ENCODE results near the gene TMTC2. TPM values are rescaled to one million over a fixed set of nuclear protein-coding genes. Genes with fewer than 3 reads are reported as not detected.
A peak's percentile ranks its signal among the peaks of the same experiment; 100 is the strongest.

TMTC2 gene
- total RNA-seq, 2 donors from 2014 or later: 4.7 to 9.0 TPM

DNA sequence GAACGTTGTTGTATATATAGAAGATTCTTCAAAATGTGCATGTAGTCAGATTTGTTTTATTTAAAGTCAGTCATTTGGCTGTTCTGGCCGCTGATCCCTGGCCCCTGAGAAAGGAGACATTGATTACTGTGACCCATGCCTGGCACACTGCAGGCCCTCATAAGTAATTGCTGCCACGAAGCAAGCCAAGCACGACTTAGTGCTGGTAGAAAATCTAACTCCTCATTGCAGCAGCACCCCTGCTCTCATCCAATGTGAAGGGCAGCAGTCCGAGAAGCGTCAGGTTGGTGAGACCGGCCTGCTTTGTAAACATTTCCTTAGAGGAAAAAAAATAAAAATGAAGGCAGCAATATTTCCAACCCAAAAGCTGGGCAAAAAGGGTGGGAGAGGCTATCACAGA, 22.8 kb upstream of the TMTC2 start:
- DNase-seq: no peak
- Mint-ChIP-seq H3K4me1 (ENCODE audit: low read depth) (no peaks in the 10 kb centered on the region), H3K4me3 (no peak overlapping the region), H3K9me3 (peaks cover 0 to 3% of the 10 kb centered on the region in 2 donors), H3K27ac (no peak overlapping the region), H3K36me3 (ENCODE audit: insufficient read depth in 2 of 2) (no peaks in the 10 kb centered on the region), H3K27me3 (ENCODE audit: low read depth) (peaks cover 22% of the 10 kb centered on the region)
- no peak for ATAC-seq (replicated peaks in 1 of 2)

- ATAC-seq (replicated peaks in 1 of 2): peak in 1 of 2 donors; percentile 64
- no peak for DNase-seq
- Mint-ChIP-seq H3K36me3 (ENCODE audit: insufficient read depth in 2 of 2) (no peaks in the 10 kb centered on the region), H3K9me3 (peaks cover 0 to 3% of the 10 kb centered on the region in 2 donors), H3K4me3 (no peak overlapping the region), H3K27ac (no peak overlapping the region), H3K4me1 (ENCODE audit: low read depth) (no peaks in the 10 kb centered on the region), H3K27me3 (ENCODE audit: low read depth) (peaks cover 26% of the 10 kb centered on the region)
Measured at GRCh38 chr12:82665142-82665923, 21.4 kb upstream of the TMTC2 start.

DNA sequence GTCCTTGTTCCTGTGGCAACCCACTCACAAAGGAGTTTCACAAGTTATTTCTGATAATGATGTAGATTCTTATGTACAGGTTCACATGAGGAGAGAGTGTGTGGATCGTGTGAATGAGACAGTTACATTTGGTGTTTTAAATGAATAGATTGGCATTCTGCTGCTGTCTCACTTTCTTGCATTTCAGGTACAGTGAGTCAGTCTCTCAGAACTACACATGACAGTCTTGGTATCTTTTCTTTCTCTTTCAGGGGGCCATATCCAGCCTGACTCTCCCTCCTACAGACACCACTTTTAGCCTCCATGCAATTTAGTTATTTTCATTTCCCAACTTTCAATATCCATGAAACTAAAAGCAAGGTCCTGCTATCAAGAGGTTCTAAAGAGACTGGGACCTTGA, 19.9 kb upstream of the TMTC2 start:
- H3K36me3 Mint-ChIP-seq (ENCODE audit: insufficient read depth in 2 of 2): no peaks in the 10 kb centered on the region
- no peak overlapping the region for H3K27ac Mint-ChIP-seq
- peak in 1 of 2 donors; percentile 48 for ATAC-seq (replicated peaks in 1 of 2)
- H3K4me3 Mint-ChIP-seq: no peak overlapping the region
- H3K9me3 Mint-ChIP-seq: peaks cover 0 to 3% of the 10 kb centered on the region in 2 donors
- H3K27me3 Mint-ChIP-seq (ENCODE audit: low read depth): peaks cover 26% of the 10 kb centered on the region
- H3K4me1 Mint-ChIP-seq (ENCODE audit: low read depth): no peaks in the 10 kb centered on the region
- no peak for DNase-seq

GRCh38 chr12:82671673-82672195, 15.0 kb upstream of the TMTC2 start:
- no peak for DNase-seq
- Mint-ChIP-seq H3K27ac (no peak overlapping the region), H3K36me3 (ENCODE audit: insufficient read depth in 2 of 2) (no peaks in the 10 kb centered on the region), H3K9me3 (peaks cover 0 to 3% of the 10 kb centered on the region in 2 donors), H3K27me3 (ENCODE audit: low read depth) (peaks cover 31% of the 10 kb centered on the region), H3K4me3 (no peak overlapping the region), H3K4me1 (ENCODE audit: low read depth) (no peaks in the 10 kb centered on the region)
- no peak for ATAC-seq (replicated peaks in 1 of 2)

DNA sequence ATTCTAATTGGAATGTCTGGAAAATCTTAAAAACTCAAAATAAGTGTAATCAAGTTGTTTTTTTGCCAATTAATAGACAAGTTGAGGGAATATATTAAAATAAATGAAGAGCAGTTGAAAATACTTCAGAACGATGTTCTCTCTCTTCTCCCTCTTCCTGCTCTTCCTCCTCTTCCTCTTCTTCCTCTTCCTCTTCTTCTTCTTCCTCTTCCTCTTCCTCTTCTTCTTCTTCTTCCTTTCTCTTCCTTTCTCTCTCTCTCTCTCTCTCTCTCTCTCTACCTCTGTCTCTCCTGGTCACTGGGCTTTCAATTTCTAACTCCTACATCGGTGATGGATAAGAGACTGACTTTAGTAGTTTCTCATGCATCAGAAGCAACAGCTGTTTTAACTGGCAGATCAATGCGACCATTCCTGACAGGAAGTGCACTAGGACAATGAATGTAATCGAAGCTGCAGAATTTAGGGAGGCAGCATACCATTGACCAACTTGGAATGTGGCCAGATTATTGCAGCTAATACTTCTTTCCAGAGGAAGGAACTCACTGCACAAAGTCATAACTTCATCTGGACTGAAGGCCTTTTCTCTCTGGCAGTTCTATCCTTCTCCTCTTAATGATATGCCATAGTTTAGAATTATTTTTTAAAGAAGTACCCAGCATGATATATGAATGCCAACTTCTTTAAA, 13.8 kb upstream of the TMTC2 start:
- ATAC-seq (replicated peaks in 1 of 2): no peak
- no peak overlapping the region for H3K4me3 Mint-ChIP-seq

DNA sequence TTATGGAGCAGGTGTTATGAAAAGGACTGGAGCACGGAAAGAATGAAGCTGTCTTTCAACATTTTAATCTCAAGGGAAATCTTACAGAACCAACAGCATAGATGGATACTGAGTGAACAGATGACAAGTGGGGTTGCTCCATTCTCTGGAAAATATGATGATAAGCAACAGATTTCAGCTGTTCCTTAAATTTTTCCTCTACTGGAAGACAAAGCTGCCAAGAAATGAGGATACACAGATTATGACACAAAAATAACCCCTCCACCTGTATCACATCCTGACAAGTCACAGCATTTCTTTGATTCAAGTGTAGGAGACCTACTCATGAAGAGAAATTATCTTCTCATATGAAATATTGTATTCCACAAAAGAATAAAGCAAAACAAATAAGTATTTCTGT, 13.0 kb upstream of the TMTC2 start:
- peaks cover 19% of the 10 kb centered on the region for H3K27me3 Mint-ChIP-seq (ENCODE audit: low read depth)
- ATAC-seq (replicated peaks in 1 of 2) (no peak), DNase-seq (no peak)
- no peak overlapping the region for H3K27ac Mint-ChIP-seq
- peaks cover 0 to 2% of the 10 kb centered on the region in 2 donors for H3K9me3 Mint-ChIP-seq
- no peak overlapping the region for H3K4me3 Mint-ChIP-seq
- H3K4me1 Mint-ChIP-seq (ENCODE audit: low read depth): no peaks in the 10 kb centered on the region
- H3K36me3 Mint-ChIP-seq (ENCODE audit: insufficient read depth in 2 of 2): no peaks in the 10 kb centered on the region

More for the DNA sequence above, 13.8 kb upstream of the TMTC2 start:
- Mint-ChIP-seq H3K36me3 (ENCODE audit: insufficient read depth in 2 of 2) (no peaks in the 10 kb centered on the region), H3K4me1 (ENCODE audit: low read depth) (no peaks in the 10 kb centered on the region), H3K27ac (no peak overlapping the region), H3K9me3 (peaks cover 0 to 3% of the 10 kb centered on the region in 2 donors), H3K27me3 (ENCODE audit: low read depth) (peaks cover 25% of the 10 kb centered on the region)
- DNase-seq: no peak

GRCh38 chr12:82675246-82675645, 11.5 kb upstream of the TMTC2 start:
- DNase-seq (no peak), ATAC-seq (replicated peaks in 1 of 2) (no peak)
- Mint-ChIP-seq H3K9me3 (no peaks in the 10 kb centered on the region), H3K4me3 (no peak overlapping the region), H3K27ac (no peak overlapping the region), H3K4me1 (ENCODE audit: low read depth) (no peaks in the 10 kb centered on the region), H3K36me3 (ENCODE audit: insufficient read depth in 2 of 2) (no peaks in the 10 kb centered on the region), H3K27me3 (ENCODE audit: low read depth) (peaks cover 18% of the 10 kb centered on the region)

DNA sequence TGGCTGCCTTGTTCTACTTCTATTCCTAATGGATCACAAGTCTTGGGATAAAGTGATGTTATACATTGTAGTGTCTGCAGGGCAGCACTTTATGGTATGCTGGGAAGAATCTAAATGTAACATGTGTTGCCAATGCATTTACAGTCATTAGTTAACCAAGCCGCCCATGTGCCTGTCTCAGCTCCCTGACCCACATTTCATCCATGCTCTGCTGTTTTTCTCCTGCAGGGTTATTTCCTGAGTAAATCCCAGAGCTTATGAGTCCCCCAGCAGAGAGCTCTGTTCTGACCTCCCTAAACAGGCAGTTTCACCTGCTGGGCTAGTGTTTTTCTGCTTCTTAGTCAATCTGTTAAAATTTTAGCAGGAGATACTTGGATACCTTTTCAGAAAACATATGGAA, 4.4 kb upstream of the TMTC2 start:
- Mint-ChIP-seq H3K9me3 (no peaks in the 10 kb centered on the region), H3K36me3 (ENCODE audit: insufficient read depth in 2 of 2) (peaks cover 0 to under 1% of the 10 kb centered on the region in 2 donors), H3K27me3 (ENCODE audit: low read depth) (peaks cover 24% of the 10 kb centered on the region), H3K4me1 (ENCODE audit: low read depth) (peaks cover 5% of the 10 kb centered on the region), H3K27ac (no peak overlapping the region), H3K4me3 (no peak overlapping the region)
- DNase-seq (no peak), ATAC-seq (replicated peaks in 1 of 2) (no peak)

DNA sequence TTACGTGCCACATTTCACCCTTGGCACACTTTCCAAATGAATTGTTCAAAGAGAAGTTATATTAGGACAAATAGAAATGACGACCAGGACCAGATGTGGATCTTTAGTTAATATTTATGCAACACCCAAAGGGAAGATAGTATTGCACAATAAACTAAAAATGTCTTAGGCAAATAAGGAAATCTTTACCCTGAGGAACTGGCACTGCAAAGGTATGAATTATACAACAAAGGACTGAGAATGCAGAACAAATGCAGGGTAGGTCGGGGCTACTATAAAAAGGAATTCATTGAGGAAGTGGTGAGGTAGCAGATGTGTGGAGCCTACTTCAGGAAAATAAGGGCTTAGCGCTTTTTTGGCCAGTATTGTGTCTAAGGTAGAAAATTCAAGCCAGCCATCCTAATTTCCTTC, 3.9 kb upstream of the TMTC2 start:
- ATAC-seq (replicated peaks in 1 of 2) (no peak), DNase-seq (no peak)
- Mint-ChIP-seq H3K4me1 (ENCODE audit: low read depth) (peaks cover 5% of the 10 kb centered on the region), H3K27ac (no peak overlapping the region), H3K4me3 (no peak overlapping the region), H3K27me3 (ENCODE audit: low read depth) (peaks cover 24% of the 10 kb centered on the region), H3K9me3 (no peaks in the 10 kb centered on the region), H3K36me3 (ENCODE audit: insufficient read depth in 2 of 2) (peaks cover 0 to 1% of the 10 kb centered on the region in 2 donors)

- Mint-ChIP-seq H3K36me3 (ENCODE audit: insufficient read depth in 2 of 2) (peaks cover 0 to 1% of the 10 kb centered on the region in 2 donors), H3K9me3 (no peaks in the 10 kb centered on the region), H3K27me3 (ENCODE audit: low read depth) (peaks cover 19% of the 10 kb centered on the region), H3K4me1 (ENCODE audit: low read depth) (peaks cover 16% of the 10 kb centered on the region), H3K27ac (peak overlapping the region; percentile 44), H3K4me3 (peak overlapping the region; percentile 95 to 100)
- peak; percentile 91 to 94 for DNase-seq
- peak; percentile 68 to 71 for ATAC-seq (replicated peaks in 1 of 2)
Measured at GRCh38 chr12:82685790-82686167, 927 bp upstream of the TMTC2 start.

DNA sequence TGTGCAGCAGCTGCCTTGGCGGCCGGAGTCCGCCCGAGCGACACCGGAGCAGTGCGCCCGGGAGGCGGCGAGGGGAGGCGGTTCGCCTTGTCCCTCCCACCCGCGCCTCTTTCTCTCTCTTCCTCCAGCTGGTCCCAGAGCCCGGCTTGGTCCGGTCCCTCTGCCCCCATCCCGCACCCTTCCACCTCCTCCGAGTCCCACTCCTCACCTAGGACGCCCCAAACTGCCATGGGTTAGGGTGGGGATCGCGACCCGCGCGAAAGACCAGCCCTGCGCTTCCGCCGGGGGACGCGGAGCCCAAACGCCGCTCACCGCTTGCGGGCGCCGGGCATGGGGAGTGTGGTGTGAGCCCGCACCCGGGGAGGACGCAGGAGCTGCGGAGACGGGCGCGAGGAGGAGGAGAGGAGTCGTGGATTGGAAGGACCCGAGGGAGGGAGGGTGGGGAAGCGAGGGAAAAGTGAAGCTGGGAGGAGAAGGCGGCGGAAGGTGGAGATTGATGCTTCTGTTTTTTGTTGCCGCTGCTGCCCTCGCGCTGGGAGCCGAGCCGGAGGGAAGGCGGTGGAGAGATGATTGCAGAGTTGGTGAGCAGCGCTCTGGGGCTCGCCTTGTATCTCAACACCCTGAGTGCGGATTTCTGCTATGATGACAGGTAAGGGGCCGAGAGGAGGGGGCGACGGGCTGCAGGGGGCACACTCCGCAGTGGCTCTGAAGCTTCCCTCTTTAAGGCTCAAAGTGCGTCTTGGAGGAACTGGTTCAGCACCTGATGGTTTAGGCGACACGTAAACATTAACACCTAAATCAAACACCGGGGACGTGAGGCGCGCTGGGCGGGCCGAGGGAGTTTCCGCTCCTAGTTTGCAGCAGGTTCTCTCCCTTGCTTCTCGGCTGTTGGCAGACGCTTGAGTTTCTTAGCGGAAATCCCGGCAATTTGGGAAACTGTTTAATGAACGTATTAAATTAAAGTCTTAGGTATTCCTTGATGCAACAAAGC, 610 bp downstream of the TMTC2 start:
- peaks cover 0 to 1% of the 10 kb centered on the region in 2 donors for H3K36me3 Mint-ChIP-seq (ENCODE audit: insufficient read depth in 2 of 2)
- H3K4me1 Mint-ChIP-seq (ENCODE audit: low read depth): peaks cover 16% of the 10 kb centered on the region
- H3K27ac Mint-ChIP-seq: peak overlapping the region; percentile 82
- peak; percentile 55 to 57 for ATAC-seq (replicated peaks in 1 of 2)
- H3K4me3 Mint-ChIP-seq: peak overlapping the region; percentile 95 to 100
- peak; percentile 61 to 67 for DNase-seq
- peaks cover 16% of the 10 kb centered on the region for H3K27me3 Mint-ChIP-seq (ENCODE audit: low read depth)
- no peaks in the 10 kb centered on the region for H3K9me3 Mint-ChIP-seq

- Mint-ChIP-seq H3K9me3 (no peaks in the 10 kb centered on the region), H3K4me1 (ENCODE audit: low read depth) (peaks cover 16% of the 10 kb centered on the region), H3K4me3 (peak overlapping the region; percentile 95 to 100), H3K27me3 (ENCODE audit: low read depth) (peaks cover 8% of the 10 kb centered on the region), H3K27ac (peak overlapping the region; percentile 82), H3K36me3 (ENCODE audit: insufficient read depth in 2 of 2) (peaks cover 0 to 1% of the 10 kb centered on the region in 2 donors)
- ATAC-seq (replicated peaks in 1 of 2) (no peak), DNase-seq (no peak)
Measured at GRCh38 chr12:82688035-82688501, 1.4 kb downstream of the TMTC2 start.
